ENCODE results near the gene IL22.

DNA sequence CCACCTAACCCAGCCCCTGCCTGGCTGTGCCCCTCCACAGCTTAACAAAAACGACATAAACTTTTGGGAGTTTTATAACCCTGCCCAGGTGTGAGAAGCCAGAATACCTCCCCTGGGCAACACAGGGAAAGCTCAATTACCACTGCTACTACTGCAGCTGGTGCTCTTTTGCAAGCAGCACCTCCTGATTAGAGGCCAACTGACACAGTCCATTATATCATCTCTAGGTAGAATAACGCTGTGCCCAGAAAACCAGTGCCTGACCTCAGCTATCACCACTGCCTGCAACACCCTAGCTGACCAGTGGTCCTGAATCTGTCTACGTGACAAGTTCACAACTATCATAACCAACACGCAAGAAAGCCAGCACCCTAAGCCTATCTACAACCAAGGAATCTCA is 44.5 kb upstream of the IL22 start:
- no peak for TF ChIP-seq POLR2A (IDR thresholded peaks at IDR 0.05)
- TF ChIP-seq, protein P1, sequence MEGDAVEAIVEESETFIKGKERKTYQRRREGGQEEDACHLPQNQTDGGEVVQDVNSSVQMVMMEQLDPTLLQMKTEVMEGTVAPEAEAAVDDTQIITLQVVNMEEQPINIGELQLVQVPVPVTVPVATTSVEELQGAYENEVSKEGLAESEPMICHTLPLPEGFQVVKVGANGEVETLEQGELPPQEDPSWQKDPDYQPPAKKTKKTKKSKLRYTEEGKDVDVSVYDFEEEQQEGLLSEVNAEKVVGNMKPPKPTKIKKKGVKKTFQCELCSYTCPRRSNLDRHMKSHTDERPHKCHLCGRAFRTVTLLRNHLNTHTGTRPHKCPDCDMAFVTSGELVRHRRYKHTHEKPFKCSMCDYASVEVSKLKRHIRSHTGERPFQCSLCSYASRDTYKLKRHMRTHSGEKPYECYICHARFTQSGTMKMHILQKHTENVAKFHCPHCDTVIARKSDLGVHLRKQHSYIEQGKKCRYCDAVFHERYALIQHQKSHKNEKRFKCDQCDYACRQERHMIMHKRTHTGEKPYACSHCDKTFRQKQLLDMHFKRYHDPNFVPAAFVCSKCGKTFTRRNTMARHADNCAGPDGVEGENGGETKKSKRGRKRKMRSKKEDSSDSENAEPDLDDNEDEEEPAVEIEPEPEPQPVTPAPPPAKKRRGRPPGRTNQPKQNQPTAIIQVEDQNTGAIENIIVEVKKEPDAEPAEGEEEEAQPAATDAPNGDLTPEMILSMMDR (IDR thresholded peaks at IDR 0.05): no peak
- TF ChIP-seq POLR2AphosphoS5 (IDR thresholded peaks at IDR 0.05): no peak

Measured in prostate gland (tissue), 2 donors.